GM19240 (cell line): ENCODE results near the gene TJP2.
A peak's percentile ranks its signal among the peaks of the same experiment; 100 is the strongest.

ENCODE experiments used
- DNase-seq: peaks from one replicate; pipeline ENCODE4 v3.0.0; 2011; ENCODE audit warnings: low spot score; ENCODE audit not compliant: insufficient read length

TJP2 gene

GRCh38 chr9:69222970-69223369, 48.9 kb downstream of the TJP2 start:
- DNase-seq, result no peak

DNA sequence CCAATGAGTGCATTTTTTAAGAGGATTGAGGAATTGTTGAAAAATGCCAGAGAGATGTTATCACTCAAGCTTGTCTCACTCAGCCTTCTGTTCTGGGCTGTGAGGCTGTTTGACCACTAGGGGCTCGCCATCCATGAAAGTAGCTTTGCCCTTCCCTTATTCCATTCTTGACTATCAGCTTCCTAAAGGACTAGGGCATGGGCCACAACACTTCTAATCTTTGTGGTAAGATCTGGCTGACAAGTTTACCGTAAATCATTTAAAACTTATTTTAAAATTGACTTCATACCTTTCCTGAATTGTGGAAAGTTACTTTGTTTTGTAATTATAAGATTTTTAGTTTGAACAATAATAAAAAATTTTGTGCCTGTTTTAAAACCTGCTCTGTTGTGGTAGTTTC, 49.5 kb downstream of the TJP2 start:
- peak; percentile 8 for DNase-seq

- no peak for DNase-seq
Measured at GRCh38 chr9:69229367-69229766, 55.3 kb downstream of the TJP2 start.

DNA sequence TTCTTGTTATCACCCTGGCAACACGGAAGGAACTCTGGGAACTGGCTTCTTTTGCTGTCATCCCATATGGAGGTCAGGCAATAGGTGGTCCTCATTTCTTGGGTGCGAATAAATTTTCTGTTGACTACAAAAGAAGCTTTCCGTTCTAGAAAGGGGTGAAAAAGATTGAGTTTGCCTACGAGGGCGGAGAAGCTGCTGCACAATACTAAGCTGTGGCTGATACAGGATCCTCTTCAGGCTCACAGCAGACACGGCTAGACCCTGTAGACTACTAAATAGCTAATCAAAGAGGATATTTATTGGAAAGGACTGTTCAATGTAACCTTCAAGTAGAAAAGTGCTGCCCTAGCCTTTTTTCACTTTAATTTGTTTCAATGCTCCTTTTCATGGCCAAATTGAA, 58.1 kb downstream of the TJP2 start:
- DNase-seq, result no peak

DNA sequence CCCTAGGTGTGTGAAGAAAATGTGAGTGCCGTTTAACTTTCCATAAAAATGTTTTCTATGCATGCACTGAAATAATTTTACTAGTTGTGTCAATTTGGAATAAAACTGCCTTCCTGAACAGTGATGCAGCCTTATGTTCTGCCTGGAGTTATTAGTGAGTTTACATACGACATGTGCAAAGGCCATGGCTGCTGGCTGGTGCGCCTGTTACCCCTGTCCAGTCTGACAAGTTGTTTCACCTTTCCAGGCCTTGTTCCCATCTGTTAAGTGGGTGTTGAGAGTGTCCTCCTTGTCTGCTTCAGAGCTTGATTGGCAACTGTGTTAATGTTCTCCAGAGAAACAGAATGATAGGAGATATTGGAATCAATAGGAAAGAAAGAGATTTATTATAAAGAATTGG, 60.6 kb downstream of the TJP2 start:
- no peak for DNase-seq

GRCh38 chr9:69236188-69236587, 62.1 kb downstream of the TJP2 start:
- no peak for DNase-seq

DNA sequence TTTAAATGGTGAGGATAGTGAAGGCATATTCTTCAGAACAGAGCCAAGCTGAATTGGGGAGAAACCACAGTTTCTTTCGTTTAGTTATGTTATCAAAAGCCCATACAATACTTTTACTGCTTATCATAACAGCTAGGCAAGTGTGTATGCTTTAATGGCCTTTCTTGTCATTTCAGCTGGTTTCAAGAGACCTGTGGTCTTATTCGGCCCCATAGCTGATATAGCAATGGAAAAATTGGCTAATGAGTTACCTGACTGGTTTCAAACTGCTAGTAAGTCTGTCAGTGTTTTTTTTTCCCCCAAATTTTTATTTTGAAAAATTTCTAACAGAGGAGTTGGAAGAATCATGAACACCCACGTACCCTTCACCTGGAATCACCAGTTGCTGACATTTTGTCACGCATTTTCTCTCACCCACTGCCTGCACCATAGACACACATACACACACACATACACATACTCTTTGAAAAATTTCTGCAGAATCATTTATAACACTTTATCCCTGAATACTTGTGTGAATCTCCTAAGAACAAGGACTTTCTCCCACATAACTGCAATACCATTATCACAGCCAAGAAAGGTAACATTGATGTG, 63.7 kb downstream of the TJP2 start:
- DNase-seq, result no peak

- DNase-seq, result no peak
Measured at GRCh38 chr9:69243116-69243515, 69.0 kb downstream of the TJP2 start.

DNA sequence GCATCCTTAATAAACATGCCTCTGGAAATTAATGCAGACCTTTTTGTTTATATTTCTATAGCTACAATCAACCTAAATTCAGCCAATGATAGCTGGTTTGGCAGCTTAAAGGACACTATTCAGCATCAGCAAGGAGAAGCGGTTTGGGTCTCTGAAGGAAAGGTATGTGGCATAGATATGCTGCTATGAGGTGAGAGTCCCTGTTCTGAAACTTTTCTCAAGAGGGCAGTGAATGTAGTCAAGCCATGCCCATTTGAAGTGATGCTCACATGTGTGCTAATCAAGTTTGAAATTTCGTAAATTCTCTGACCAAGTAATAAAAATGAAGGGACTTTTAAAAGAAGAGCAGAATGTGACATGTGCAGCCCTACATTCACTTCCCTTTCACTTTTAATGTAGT, 72.6 kb downstream of the TJP2 start:
- DNase-seq, result no peak

GRCh38 chr9:69248005-69248404, 73.9 kb downstream of the TJP2 start:
- no peak for DNase-seq

- no peak for DNase-seq
Measured at GRCh38 chr9:69249337-69249736, 75.3 kb downstream of the TJP2 start.

- no peak for DNase-seq
Measured at GRCh38 chr9:69250681-69251080, 76.6 kb downstream of the TJP2 start.

- no peak for DNase-seq
Measured at GRCh38 chr9:69252436-69252835, 78.4 kb downstream of the TJP2 start.

DNA sequence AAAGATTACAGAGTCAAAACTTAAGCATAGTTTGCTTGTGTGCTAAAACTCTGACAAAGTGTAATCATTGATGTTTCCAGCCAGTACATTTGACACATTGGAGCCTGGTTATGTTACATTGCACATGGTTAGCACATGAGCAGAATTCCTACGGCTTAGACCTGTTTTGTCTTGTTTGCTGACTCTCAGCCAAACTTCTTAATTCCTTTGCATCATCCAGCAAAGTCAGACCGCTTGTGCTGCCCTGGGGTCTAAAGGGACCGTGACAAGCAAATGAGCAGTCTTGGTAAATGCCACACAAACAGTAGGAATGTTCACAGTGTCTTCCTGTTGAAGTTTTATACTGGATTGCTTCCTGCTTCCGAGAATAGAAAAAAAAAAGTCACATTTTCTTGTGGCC, 79.0 kb downstream of the TJP2 start:
- DNase-seq, result no peak

DNA sequence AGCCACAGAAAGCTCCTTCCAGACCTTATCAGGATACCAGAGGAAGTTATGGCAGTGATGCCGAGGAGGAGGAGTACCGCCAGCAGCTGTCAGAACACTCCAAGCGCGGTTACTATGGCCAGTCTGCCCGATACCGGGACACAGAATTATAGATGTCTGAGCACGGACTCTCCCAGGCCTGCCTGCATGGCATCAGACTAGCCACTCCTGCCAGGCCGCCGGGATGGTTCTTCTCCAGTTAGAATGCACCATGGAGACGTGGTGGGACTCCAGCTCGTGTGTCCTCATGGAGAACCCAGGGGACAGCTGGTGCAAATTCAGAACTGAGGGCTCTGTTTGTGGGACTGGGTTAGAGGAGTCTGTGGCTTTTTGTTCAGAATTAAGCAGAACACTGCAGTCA, 80.1 kb downstream of the TJP2 start:
- no peak for DNase-seq

DNA sequence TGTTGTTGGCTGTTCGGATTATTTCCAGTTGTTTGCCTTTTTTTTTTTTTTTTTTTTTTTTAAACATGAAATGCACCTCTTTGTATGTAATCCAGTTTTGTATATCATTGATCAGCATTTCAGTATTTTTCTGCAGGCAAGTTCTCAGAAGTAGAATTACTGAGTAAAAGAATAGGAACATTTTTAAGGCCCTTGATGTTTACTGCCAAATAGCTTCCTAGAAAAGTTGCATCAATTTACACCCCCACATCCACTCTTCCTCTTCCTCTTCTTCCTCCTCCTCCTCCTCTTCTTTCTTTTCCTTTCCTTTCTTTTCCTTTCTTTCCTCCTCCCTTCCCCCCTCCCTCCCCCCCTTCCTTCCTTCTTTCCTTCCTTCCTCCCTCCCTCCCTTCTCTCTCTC, 81.5 kb downstream of the TJP2 start:
- DNase-seq, result no peak

- no peak for DNase-seq
Measured at GRCh38 chr9:69258551-69258950, 84.5 kb downstream of the TJP2 start.

DNA sequence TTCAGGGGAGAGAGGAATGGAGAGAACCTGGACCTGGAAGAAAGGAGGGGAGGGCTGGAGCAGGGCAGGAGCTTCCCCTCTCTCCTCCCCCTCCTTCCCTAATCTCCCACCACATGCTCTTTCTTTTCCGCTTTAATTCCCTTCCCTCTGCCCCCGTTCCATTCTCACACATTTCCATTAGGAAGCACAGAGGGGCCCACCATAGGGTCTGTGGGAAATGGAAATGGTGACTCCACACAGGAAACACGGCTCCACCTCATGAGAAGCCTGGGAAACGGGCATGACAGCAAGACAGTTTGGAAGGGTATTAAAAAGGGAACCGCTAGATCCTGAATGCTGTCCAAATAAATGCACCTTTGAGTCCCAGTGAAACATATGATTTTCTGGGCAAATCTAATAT, 86.1 kb downstream of the TJP2 start:
- DNase-seq, result no peak

DNA sequence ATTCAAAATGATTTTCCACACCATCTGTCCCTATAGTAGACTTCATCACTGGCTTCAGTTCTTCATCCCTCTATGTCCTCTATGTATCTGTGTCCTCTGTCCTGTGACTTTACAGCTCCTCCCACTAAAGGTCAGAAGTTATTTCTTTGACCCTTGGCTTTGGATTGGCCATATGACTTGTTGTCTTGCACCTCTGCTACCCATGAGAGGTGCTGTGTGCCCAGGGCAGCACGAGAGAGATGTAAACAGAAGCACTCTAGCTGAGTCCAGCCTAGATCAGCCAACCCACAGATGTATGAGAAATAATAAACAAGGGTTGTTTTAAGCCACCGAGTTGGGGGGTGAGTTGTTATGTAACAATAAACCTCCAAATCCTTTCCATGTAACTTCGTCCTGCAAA, 87.6 kb downstream of the TJP2 start:
- no peak for DNase-seq

GRCh38 chr9:69264526-69264925, 90.4 kb downstream of the TJP2 start:
- DNase-seq, result no peak

- no peak for DNase-seq
Measured at GRCh38 chr9:69265891-69266290, 91.8 kb downstream of the TJP2 start.

DNA sequence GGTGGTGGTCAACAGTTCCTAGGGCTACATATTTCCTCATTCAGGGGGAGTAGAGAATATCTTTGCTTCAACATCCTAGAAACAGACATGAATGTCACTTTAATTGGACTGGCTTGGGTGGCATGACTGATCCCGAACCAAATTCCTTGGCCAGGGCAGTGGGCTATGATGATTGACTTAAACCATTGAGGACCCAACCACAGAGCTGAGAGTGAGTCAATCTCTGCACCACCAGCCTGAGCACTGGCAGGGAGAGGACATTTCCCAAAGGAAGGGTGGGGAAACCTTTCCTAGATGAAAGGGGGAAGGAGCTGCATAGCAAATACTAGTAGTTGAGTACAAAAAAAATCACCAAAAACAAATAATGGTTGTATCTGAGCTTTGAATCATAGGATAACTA, 98.1 kb downstream of the TJP2 start:
- no peak for DNase-seq

GRCh38 chr9:69273161-69273560, 99.1 kb downstream of the TJP2 start:
- DNase-seq, result no peak

GRCh38 chr9:69276775-69277174, 102.7 kb downstream of the TJP2 start:
- no peak for DNase-seq
